Parathyroid adenoma (tissue), 2 donors: Measurements from ENCODE around the gene POLR1E.

ENCODE experiments used
- H2AFZ ChIP-seq: fragments of 300-600 bp; sonication (generic); one replicate; pipeline ENCODE4 v1.7.0; 2017; ENCODE audit warnings: antibody characterized with exemption, mild to moderate bottlenecking
- H3K27ac ChIP-seq: fragments of 300-600 bp; sonication (generic); one replicate; pipeline ENCODE4 v1.7.0; 2017
- H3K27me3 ChIP-seq: fragments of 300-600 bp; sonication (generic); one replicate; pipeline ENCODE4 v1.7.0; 2017; ENCODE audit warnings: low read length; ENCODE audit not compliant: control insufficient read depth, insufficient read depth
- H3K36me3 ChIP-seq: fragments of 300-600 bp; sonication (generic); one replicate; pipeline ENCODE4 v1.7.0; 2017; ENCODE audit warnings: low read length; ENCODE audit not compliant: control insufficient read depth, insufficient read depth
- H3K4me1 ChIP-seq: fragments of 300-600 bp; sonication (generic); one replicate; pipeline ENCODE4 v1.7.0; 2017; ENCODE audit warnings: control low read depth
- H3K4me2 ChIP-seq: fragments of 300-600 bp; sonication (generic); one replicate; pipeline ENCODE4 v1.7.0; 2017; ENCODE audit warnings: low read length
- H3K4me3 ChIP-seq: fragments of 300-600 bp; sonication (generic); one replicate; pipeline ENCODE4 v1.7.0; 2017; ENCODE audit warnings: low read depth, low read length
- H3K79me2 ChIP-seq: fragments of 300-600 bp; sonication (generic); one replicate; pipeline ENCODE4 v1.7.0; 2017; ENCODE audit warnings: control low read depth
- H3K9ac ChIP-seq: fragments of 300-600 bp; sonication (generic); one replicate; pipeline ENCODE4 v1.7.0; 2017; ENCODE audit warnings: mild to moderate bottlenecking
- H3K9me3 ChIP-seq: fragments of 300-600 bp; sonication (generic); one replicate; pipeline ENCODE4 v1.7.0; 2017; ENCODE audit warnings: low read length; ENCODE audit not compliant: control insufficient read depth
- TF ChIP-seq, protein P1 (sequence below): fragments of 300-600 bp; sonication (generic); IDR thresholded peaks from one replicate; pipeline ENCODE4 v1.7.0; 2017; ENCODE audit warnings: antibody characterized with exemption, mild to moderate bottlenecking
- donor health status: primary hyperparathyroidism.

The POLR1E gene

DNA sequence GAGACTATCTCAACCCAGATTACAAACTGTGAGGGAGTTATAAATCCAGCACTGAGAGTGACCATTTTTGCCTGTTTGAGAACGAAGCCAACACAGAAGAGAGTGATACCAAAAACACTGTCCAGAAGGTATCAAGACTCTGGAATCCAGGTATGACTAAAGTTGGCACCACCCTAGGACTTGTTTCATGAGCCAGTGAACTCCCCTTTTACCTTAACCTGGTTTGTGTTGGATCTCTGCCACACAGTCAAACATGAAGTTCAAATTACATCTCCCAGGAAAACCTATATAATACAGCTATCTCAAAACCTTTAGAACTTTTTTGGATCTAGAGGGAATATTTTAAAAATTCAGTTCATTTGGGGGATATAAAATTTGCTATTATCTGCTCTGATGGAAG is 31.9 kb upstream of the POLR1E start:
- no peak overlapping the region for H3K27ac ChIP-seq
- H3K36me3 ChIP-seq, result no peaks in the 10 kb centered on the region
- H3K4me1 ChIP-seq, result no peaks in the 10 kb centered on the region
- no peak overlapping the region for H2AFZ ChIP-seq
- no peaks in the 10 kb centered on the region for H3K9me3 ChIP-seq
- peaks cover 4% of the 10 kb centered on the region for H3K79me2 ChIP-seq
- H3K4me3 ChIP-seq, result no peak overlapping the region
- peak overlapping the region; percentile 23 for H3K4me2 ChIP-seq
- TF ChIP-seq, protein P1, sequence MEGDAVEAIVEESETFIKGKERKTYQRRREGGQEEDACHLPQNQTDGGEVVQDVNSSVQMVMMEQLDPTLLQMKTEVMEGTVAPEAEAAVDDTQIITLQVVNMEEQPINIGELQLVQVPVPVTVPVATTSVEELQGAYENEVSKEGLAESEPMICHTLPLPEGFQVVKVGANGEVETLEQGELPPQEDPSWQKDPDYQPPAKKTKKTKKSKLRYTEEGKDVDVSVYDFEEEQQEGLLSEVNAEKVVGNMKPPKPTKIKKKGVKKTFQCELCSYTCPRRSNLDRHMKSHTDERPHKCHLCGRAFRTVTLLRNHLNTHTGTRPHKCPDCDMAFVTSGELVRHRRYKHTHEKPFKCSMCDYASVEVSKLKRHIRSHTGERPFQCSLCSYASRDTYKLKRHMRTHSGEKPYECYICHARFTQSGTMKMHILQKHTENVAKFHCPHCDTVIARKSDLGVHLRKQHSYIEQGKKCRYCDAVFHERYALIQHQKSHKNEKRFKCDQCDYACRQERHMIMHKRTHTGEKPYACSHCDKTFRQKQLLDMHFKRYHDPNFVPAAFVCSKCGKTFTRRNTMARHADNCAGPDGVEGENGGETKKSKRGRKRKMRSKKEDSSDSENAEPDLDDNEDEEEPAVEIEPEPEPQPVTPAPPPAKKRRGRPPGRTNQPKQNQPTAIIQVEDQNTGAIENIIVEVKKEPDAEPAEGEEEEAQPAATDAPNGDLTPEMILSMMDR, result no peak
- no peak overlapping the region for H3K9ac ChIP-seq
- H3K27me3 ChIP-seq, result no peaks in the 10 kb centered on the region

DNA sequence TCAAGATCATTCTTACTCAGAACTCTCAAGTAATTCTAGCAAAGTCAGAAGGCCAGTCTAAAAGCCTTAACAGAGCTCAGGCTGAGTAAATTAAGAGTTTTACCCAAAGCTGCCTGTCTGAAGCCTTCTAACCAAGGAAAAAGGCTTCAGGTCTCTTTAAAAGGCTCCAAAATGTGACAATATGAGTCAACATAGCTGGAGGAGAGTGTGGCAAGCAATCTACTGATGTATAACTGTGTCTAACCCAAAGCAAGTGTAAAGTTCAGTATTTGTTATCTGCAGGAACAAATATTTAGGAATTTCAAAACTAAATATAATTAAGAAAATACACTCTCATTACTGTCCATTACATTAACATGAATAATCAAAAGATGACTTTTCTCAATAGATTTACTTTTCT is 31.5 kb upstream of the POLR1E start:
- Histone ChIP-seq H3K36me3 (no peaks in the 10 kb centered on the region), H3K27ac (no peak overlapping the region), H2AFZ (no peak overlapping the region), H3K9me3 (no peaks in the 10 kb centered on the region), H3K27me3 (no peaks in the 10 kb centered on the region), H3K4me3 (no peak overlapping the region), H3K4me1 (no peaks in the 10 kb centered on the region), H3K4me2 (no peak overlapping the region), H3K9ac (no peak overlapping the region), H3K79me2 (peaks cover 3% of the 10 kb centered on the region)
- TF ChIP-seq, protein P1, result no peak

DNA sequence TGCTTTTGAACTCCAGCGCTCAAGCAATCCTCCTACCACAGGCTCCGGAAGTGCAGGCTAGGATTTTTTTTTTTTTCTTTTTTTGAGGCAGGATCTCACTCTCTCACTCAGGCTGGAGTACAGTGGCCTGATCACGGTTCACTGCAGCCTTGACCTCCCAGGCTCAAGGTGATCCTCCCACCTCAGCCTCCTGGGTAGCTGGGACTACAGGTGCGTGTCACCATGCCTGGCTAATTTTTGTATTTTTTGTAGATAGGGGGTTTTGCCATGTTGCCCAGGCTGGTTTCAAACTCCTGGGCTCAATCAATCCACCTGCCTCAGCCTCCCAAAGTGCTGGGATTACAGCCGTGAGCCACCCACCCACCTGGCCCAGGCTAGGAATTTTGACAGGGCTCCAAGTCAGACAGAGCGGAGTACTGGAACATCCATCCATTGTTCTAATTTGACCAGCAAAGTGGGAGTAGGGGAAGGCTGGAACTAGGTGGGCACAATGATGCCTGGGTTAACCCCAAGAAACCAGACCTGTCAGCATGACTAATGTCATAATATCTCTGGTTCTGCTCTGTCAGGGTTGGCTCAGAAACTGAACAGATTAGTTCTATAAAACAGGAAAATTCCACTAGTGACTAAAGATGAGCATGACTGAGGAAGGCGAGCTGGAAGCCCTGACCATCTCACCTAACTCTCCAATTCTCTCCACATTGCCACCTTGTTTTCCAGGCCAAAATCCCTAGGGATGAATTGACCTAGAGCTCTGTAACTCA is 29.7 kb upstream of the POLR1E start:
- H3K9ac ChIP-seq, result no peak overlapping the region
- H3K4me2 ChIP-seq, result no peak overlapping the region
- TF ChIP-seq, protein P1, result no peak
- no peaks in the 10 kb centered on the region for H3K4me1 ChIP-seq
- no peak overlapping the region for H2AFZ ChIP-seq
- no peaks in the 10 kb centered on the region for H3K36me3 ChIP-seq
- no peak overlapping the region for H3K27ac ChIP-seq
- H3K4me3 ChIP-seq, result no peak overlapping the region
- peaks cover 4% of the 10 kb centered on the region for H3K79me2 ChIP-seq
- no peaks in the 10 kb centered on the region for H3K9me3 ChIP-seq
- no peaks in the 10 kb centered on the region for H3K27me3 ChIP-seq

DNA sequence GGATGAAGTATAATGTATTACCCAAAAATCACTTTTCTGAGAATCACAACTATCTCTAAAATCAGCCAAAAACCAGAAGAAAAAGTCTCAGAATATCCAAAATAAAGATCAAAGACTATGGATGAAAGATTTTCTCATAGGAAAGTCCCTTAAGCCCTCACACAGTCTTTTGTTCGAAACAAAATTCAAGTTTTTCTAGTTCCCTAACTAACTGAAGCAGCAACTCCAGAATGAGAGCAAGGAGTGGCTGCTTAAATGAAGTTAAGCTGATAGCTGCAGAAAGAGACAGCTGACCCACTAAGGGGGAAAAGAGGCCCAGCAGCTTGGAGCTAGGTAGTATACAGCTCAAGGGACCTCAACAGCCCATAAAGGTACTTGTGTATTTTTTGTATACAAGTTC is 28.9 kb upstream of the POLR1E start:
- Histone ChIP-seq H3K4me1 (no peaks in the 10 kb centered on the region), H3K4me3 (no peak overlapping the region), H3K9ac (no peak overlapping the region), H3K9me3 (no peaks in the 10 kb centered on the region), H3K4me2 (no peak overlapping the region), H2AFZ (no peak overlapping the region), H3K27me3 (no peaks in the 10 kb centered on the region), H3K36me3 (no peaks in the 10 kb centered on the region), H3K79me2 (peaks cover 7% of the 10 kb centered on the region), H3K27ac (no peak overlapping the region)
- TF ChIP-seq, protein P1, result no peak

DNA sequence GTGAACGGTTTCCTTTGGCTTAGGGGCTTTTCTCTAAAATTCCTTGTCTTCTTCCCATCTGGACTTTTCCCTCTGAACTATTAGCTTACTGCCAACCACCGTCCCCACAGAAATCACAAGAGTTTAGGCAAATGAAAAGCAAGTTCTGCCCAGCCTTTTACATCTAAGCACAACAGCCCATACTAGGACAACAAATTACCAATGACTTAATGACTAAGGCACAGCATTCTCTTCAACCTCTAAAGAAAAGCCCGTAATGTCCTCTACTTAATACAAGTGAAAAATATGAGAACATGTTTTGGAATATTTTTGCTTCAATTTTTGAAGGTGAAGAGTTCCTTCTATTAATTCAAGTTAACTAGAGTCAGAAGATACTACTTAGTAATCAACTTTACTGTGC is 21.7 kb upstream of the POLR1E start:
- Histone ChIP-seq H3K4me1 (no peaks in the 10 kb centered on the region), H3K9me3 (no peaks in the 10 kb centered on the region), H3K79me2 (peaks cover 14% of the 10 kb centered on the region), H3K27ac (peak overlapping the region; percentile 96), H3K9ac (no peak overlapping the region), H3K27me3 (no peaks in the 10 kb centered on the region), H2AFZ (no peak overlapping the region), H3K4me3 (peak overlapping the region; percentile 95), H3K36me3 (no peaks in the 10 kb centered on the region), H3K4me2 (peak overlapping the region; percentile 86)
- TF ChIP-seq, protein P1, result no peak
